PFSK-1 (cell line): Measurements from ENCODE around the gene CEMIP.

ENCODE experiments used
- FOXP2 ChIP-seq: optimal IDR thresholded peaks from 2 replicates; pipeline ENCODE3; 2011; ENCODE audit warnings: borderline replicate concordance, control low read depth, inconsistent platforms; ENCODE audit not compliant: insufficient read depth; ENCODE audit errors: extremely low read length, extremely low read depth
- POLR2AphosphoS5 ChIP-seq: IDR thresholded peaks from 2 replicates; pipeline ENCODE4 v1.6.1; 2012; ENCODE audit warnings: low read depth, mild to moderate bottlenecking, control low read depth, low read length, moderate library complexity
- REST ChIP-seq, 2 experiments: IDR thresholded peaks; 2 replicates each; pipeline versions ENCODE4 v1.6.1 to v1.8.0; 2011 to 2012; ENCODE audit warnings: low read depth in 2 of 2, low read length in 2 of 2, control low read depth in 1 of 2, inconsistent platforms in 1 of 2, mild to moderate bottlenecking in 1 of 2, moderate library complexity in 1 of 2; ENCODE audit not compliant: insufficient read depth in 1 of 2
- SIN3A ChIP-seq: IDR thresholded peaks from 2 replicates; pipeline ENCODE4 v1.6.1; 2012; ENCODE audit warnings: mild to moderate bottlenecking, low read length, moderate library complexity, borderline replicate concordance; ENCODE audit not compliant: insufficient read depth
- TAF1 ChIP-seq: IDR thresholded peaks from 2 replicates; pipeline ENCODE4 v1.6.1; 2012; ENCODE audit warnings: low read length, control low read depth, borderline replicate concordance; ENCODE audit not compliant: insufficient read depth

The CEMIP gene

GRCh38 chr15:80985981-80986380 is 206.8 kb downstream of the CEMIP start:
- no peak for TF ChIP-seq POLR2AphosphoS5

- no peak for TF ChIP-seq SIN3A
- TF ChIP-seq TAF1: no peak
- TF ChIP-seq POLR2AphosphoS5: no peak
- TF ChIP-seq FOXP2: no peak
- TF ChIP-seq REST (IDR thresholded peaks at IDR 0.05; ENCODE audit: insufficient read depth in 1 of 2, low read depth in 2 of 2, low read length in 2 of 2): no peak
Measured at GRCh38 chr15:80986487-80986886, 207.3 kb downstream of the CEMIP start.

- TF ChIP-seq FOXP2: no peak
- TF ChIP-seq REST (IDR thresholded peaks at IDR 0.05; ENCODE audit: insufficient read depth in 1 of 2, low read depth in 2 of 2, low read length in 2 of 2): no peak
- no peak for TF ChIP-seq POLR2AphosphoS5
- no peak for TF ChIP-seq TAF1
- TF ChIP-seq SIN3A: no peak
Measured at GRCh38 chr15:80988148-80988796, 209.1 kb downstream of the CEMIP start.

- no peak for TF ChIP-seq SIN3A
- no peak for TF ChIP-seq REST (IDR thresholded peaks at IDR 0.05; ENCODE audit: insufficient read depth in 1 of 2, low read depth in 2 of 2, low read length in 2 of 2)
- no peak for TF ChIP-seq POLR2AphosphoS5
- TF ChIP-seq FOXP2: no peak
- no peak for TF ChIP-seq TAF1
Measured at GRCh38 chr15:80989081-80989517, 209.9 kb downstream of the CEMIP start.

- 0 out of 2 replicates have a peak, but pooled peaks have one; percentile 12 for TF ChIP-seq SIN3A
- peak; percentile 75; the same call in 1 of the 2 replicates for TF ChIP-seq TAF1
- 0 out of 4 replicates have a peak, but pooled peaks of 1 of the 2 experiments have one; percentile 24 for TF ChIP-seq REST (IDR thresholded peaks at IDR 0.05; ENCODE audit: insufficient read depth in 1 of 2, low read depth in 2 of 2, low read length in 2 of 2)
- TF ChIP-seq FOXP2: peak; percentile 65
- peak; percentile 95 for TF ChIP-seq POLR2AphosphoS5
Measured at GRCh38 chr15:80989518-80990478, 210.6 kb downstream of the CEMIP start, which contains the start of gene MESD. MESD (minus strand) TSS chr15:80989819; CDS start chr15:80989791, 28 bp downstream.
